GM10847 (cell line): ENCODE results near the gene ADAM19.

Experiments used
- POLR2A ChIP-seq: IDR thresholded peaks from 2 replicates; pipeline ENCODE4 v1.6.1; 2011; ENCODE audit not compliant: insufficient read length; ENCODE audit errors: extremely low read depth

ADAM19 gene

GRCh38 chr5:157476702-157477408 lies 98.7 kb downstream of the ADAM19 start:
- TF ChIP-seq POLR2A = no peak

DNA sequence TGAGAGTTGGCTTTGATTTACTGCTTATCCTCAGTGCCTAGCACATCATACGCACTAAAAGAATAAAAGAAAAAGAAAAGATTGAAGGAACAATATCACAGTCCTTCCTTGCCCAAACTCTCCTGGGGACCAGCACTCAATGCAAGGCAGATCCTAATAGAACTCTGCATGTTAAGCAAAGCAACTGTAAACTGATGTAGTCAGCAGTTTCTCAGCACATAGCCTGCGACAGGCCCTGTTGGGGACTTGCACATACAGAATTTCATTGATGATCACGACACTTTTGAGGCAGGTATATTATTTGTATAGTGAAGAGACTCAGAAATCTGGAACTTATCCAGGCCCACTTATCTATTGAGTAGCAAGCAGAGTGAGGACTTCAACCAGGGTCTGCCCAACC lies 100.1 kb downstream of the ADAM19 start:
- no peak for TF ChIP-seq POLR2A

DNA sequence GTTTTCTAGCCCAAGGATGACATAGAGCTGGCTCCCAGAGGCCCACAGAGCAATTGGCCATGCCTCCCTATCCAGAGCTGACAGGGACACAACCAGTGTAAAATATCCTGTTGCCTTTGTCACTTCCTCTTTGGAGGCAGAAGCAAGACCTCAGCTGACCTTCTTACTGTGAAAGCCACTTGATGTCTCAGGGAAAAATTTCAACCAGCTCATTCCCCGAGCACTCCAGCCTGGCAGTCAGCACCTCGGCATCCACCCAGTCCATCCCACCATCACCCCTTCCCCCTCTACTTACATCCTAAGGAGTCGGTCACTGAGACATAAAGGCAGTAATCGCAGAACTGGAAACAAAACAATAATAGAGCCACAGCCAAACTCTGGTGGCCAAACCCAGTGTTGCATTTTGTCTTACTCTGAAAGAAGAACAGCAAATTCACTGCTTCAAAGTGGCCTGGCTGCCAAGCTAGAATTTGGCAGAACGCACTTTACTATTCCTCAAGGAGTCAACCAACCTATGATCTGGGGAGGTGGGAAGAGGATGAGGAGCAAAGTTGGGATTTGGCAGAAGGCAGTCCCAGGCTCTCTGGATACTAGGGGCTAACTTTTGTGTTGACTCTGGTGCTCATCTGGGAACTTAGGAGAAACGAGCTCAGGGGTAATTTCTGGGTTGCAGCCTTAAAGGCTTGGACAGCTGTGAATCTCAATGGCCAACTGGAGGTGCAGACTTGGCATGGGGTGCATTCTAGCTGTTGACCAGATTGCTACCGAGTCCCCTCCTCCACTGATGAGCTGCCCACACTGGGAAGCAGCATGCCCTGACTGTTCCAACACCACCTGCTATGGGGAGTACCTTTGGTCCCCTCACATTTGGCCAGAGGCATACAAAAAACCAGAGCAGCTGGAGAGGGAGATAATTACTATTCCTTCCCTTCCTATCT lies 101.9 kb downstream of the ADAM19 start:
- TF ChIP-seq POLR2A = no peak

DNA sequence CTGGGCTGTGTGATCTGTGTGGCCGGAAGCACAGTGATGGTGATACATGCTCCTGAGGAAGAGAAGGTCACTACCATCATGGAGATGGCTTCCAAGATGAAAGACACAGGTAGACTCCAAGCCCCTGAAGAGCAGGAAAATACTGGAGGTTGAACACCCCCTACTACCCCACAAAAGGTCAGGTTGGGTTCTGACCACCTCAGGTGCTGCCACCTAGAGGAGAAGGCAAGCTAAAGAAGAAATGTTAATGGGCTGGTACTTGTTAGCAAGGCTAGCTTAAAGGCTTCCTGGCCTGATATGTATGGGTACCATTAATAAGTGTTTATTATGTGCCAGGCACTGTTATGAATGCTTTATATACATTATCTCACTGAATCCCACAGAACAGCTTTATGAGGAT lies 103.9 kb downstream of the ADAM19 start:
- TF ChIP-seq POLR2A = no peak

GRCh38 chr5:157470631-157471030 lies 104.9 kb downstream of the ADAM19 start:
- TF ChIP-seq POLR2A = no peak

DNA sequence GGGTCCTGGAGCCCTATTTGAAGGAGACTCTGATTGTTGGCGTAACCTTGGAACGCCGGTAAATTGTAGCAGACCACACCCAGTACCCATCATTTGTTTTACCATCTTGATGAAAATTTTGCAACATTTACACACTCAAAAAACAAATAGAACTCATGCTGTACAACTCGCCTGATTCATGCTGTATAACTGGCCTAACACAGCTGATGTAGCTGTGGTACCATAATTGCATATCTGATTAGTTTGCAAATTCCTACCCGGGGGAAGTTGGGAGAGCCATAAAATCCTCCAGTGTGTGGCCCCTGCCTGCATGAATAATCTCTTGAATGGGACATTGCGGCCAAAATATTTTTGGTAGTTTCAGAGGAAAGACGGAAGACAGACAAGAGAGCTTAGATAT lies 105.9 kb downstream of the ADAM19 start:
- no peak for TF ChIP-seq POLR2A

DNA sequence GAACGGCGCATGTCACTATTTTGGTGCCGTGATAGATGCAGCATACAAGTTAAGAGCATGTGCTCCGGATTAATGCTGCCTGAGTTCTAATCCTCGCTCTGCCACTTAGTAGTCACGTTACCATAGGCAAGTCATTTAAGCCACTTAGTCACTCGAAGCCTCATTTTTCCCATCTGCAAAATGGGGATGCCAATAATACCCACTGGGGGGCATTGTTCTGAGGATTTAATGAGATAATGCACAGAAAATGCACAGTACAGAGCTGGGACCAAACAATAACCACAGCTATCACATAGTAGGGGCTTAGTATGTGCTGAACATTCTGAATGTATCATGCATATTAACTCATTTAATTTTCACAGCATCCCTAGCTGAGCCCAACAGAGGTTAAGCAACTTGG lies 106.5 kb downstream of the ADAM19 start:
- no peak for TF ChIP-seq POLR2A

DNA sequence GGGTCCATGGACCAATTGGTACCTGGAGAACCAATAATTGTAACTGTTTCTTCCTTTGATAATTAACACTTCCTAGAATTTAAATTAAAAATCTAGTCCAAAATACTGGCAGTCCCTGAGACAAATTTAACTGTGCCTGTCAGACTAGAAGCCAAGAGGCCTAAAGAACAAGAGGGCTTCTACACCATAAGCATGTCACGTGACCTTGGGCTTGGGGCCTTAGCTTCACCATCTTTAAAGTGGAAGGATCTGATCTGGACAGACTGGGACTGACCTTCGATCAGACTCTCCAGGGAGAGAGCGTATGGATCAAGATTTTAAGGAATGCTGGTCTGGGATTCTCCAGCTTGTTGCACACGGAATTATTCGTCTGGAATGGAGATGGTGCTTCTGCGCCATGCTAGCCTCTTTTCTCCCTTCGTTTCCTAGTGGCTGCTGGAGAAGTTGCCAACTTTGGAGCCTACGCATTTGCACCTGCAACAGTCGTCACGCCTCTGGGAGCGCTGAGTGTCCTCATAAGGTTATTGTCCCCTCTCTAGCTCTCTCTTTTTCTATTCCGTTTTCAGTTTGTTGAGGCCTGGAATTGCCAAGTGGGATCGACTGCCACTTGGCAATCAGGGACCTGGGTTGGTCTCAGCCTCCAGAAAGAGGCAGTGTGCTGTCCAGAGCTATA lies 107.1 kb downstream of the ADAM19 start:
- TF ChIP-seq POLR2A = no peak

GRCh38 chr5:157464519-157465171 lies 110.9 kb downstream of the ADAM19 start:
- no peak for TF ChIP-seq POLR2A

GRCh38 chr5:157463621-157464518 lies 111.7 kb downstream of the ADAM19 start:
- TF ChIP-seq POLR2A = no peak

DNA sequence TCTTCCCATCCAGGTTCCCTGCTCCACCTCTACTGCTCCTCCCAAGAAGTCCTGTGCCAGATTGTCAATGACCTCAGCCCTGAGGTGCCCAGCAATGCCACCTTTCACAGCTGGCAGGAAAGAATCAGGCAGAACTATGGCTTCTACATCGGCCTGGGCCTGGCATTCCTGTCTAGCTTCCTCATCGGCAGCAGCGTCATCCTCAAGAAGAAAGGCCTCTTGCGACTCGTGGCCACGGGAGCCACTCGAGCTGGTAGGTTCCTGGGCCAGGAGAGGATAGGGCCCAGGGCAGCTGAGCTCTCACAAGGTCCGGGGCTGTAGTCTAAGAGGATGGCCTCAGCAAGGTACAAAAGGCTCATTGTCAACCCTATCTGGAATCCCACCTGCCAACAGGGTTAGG lies 112.5 kb downstream of the ADAM19 start:
- no peak for TF ChIP-seq POLR2A

DNA sequence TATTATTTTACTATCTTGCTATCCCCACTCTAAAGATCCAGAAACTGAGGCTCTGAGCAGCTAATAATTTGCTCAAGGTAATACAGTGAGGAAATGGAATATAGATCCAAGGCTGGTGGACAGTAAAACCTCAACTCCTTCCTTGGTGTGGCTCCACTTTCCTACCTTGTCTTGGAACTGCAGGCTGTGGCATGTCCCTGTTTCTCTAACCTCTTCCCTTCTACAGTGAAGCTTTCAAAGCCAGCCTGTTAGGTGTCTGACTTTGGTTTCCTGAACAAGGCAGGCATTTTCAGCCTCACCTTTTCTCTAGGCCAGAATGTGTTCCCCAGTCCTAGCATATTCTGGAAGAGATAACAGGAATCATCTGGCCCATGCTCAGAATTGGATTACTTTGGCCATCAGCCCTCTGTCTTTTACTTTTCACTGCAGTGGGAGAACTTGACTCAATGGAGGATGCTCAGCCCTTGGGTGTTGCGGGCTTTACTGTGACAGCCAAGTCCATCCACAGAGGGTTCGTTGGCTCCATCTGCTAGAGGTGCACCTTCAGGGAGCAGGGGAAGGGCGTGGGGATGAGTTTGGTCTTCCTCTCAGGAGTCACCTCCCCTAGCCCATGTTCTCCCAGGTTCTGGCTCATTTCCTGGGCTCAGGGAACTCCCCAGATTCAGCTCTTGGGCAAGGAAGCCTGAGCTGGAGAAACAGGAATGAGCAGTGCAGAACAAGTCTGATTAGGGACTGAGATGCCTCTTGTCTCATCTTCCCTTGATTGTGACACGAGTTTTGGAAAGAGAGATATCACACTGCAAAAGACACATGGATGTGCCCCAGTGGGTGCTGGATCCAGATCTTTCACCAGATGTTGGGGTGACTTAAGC lies 114.4 kb downstream of the ADAM19 start:
- no peak for TF ChIP-seq POLR2A
